ENCODE measurements around the gene MINDY4B. TPM values are rescaled to one million over a fixed set of nuclear protein-coding genes. Genes with fewer than 3 reads are reported as not detected.
A peak's percentile ranks its signal among the peaks of the same experiment; 100 is the strongest.

Gene MINDY4B
- total and polyA plus RNA-seq, 7 experiments from 2014 or later: not detected

DNA sequence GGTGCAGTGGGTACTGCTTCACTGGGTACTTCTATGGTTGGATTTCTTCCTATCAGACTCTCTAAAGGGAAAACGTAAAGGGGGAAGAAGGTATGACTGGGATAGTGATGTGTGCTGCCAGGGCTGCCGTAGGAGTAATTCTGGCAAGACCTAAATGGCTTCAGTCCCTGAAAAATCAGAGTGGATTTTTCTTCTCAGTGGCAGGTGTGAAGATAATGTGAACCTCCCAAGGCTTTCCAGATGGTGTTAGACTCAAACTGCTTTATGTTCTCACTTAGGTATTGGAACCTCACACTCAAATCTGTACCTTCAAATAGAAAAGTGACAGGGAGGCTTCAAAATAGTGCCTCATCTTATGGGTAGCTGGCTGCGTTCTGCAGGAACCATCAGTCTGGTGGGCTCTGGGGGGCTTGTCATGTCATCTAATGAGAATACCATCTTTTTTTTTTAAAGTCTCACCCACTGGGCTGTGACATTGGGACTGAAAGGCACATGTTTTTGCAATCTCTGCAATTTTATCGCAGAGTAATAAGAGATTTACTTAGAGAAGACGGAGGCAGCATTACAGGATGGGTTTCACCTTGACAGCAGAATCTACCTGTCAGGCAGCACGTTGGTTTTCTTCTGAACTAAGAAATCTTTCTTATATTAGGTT, 28.5 kb downstream of the MINDY4B start:
- H3K27me3 ChIP-seq (ENCODE audit: control insufficient read depth in 2 of 2, insufficient read depth in 2 of 2, low read length in 2 of 2): no peaks in the 10 kb centered on the region
- no peaks in the 10 kb centered on the region for H3K4me1 ChIP-seq (ENCODE audit: control insufficient read depth in 2 of 2, insufficient read depth in 2 of 2, low read length in 2 of 2)
- H3K4me3 ChIP-seq (ENCODE audit: low read length): no peak overlapping the region
- ChIA-PET CTCF (no interaction called here), POLR2A (no interaction called here)
- no peak overlapping the region for H3K27ac Mint-ChIP-seq
- no peak overlapping the region for H3K27ac ChIP-seq (ENCODE audit: low read depth, low read length)
- ATAC-seq: no peak
- peaks cover 0 to 4% (median 0%) of the 10 kb centered on the region in 5 donors for H3K27me3 Mint-ChIP-seq
- no peaks in the 10 kb centered on the region for H3K9me3 Mint-ChIP-seq
- H3K36me3 Mint-ChIP-seq: no peaks in the 10 kb centered on the region
- H3K9me3 ChIP-seq (ENCODE audit: control insufficient read depth in 2 of 3, low read length in 3 of 3): no peaks in the 10 kb centered on the region
- no peaks in the 10 kb centered on the region for H3K36me3 ChIP-seq (ENCODE audit: control insufficient read depth in 2 of 3, insufficient read depth in 3 of 3, low read length in 3 of 3)
- no peaks in the 10 kb centered on the region for H3K4me1 Mint-ChIP-seq
- intact Hi-C loops (cut with micrococcal nuclease): no loop called here
- H3K4me3 Mint-ChIP-seq: no peak overlapping the region
- no peak for DNase-seq

DNA sequence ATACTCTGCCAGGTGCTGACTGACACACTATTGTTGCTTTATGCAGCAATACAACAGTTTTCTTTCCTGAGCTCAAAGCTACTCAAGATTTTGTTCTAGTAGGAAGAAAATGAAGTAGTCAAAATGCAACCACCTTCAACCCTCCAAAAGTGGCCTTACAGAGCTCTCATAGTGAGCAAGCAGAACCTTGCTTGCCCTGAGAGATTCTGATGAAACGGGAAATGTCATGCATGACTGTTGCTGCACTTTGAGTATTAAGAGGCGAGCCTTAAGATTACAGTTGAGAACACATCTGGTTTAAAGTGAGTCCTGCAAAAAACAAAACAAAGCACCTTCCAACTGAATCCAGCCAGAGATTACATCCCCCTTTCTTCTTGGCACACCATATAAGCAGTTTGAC, 29.7 kb downstream of the MINDY4B start:
- Histone ChIP-seq H3K27ac (ENCODE audit: low read depth, low read length) (no peak overlapping the region), H3K4me3 (ENCODE audit: low read length) (no peak overlapping the region), H3K4me1 (ENCODE audit: control insufficient read depth in 2 of 2, insufficient read depth in 2 of 2, low read length in 2 of 2) (no peaks in the 10 kb centered on the region), H3K9me3 (ENCODE audit: control insufficient read depth in 2 of 3, low read length in 3 of 3) (no peaks in the 10 kb centered on the region), H3K27me3 (ENCODE audit: control insufficient read depth in 2 of 2, insufficient read depth in 2 of 2, low read length in 2 of 2) (no peaks in the 10 kb centered on the region), H3K36me3 (ENCODE audit: control insufficient read depth in 2 of 3, insufficient read depth in 3 of 3, low read length in 3 of 3) (no peaks in the 10 kb centered on the region)
- H3K27me3 Mint-ChIP-seq: no peaks in the 10 kb centered on the region
- intact Hi-C loops (cut with micrococcal nuclease): no loop called here
- ChIA-PET POLR2A (no interaction called here), CTCF (no interaction called here)
- DNase-seq (no peak), ATAC-seq (no peak)
- no peak overlapping the region for H3K27ac Mint-ChIP-seq
- H3K4me1 Mint-ChIP-seq: no peaks in the 10 kb centered on the region
- H3K4me3 Mint-ChIP-seq: no peak overlapping the region
- no peaks in the 10 kb centered on the region for H3K9me3 Mint-ChIP-seq
- no peaks in the 10 kb centered on the region for H3K36me3 Mint-ChIP-seq

DNA sequence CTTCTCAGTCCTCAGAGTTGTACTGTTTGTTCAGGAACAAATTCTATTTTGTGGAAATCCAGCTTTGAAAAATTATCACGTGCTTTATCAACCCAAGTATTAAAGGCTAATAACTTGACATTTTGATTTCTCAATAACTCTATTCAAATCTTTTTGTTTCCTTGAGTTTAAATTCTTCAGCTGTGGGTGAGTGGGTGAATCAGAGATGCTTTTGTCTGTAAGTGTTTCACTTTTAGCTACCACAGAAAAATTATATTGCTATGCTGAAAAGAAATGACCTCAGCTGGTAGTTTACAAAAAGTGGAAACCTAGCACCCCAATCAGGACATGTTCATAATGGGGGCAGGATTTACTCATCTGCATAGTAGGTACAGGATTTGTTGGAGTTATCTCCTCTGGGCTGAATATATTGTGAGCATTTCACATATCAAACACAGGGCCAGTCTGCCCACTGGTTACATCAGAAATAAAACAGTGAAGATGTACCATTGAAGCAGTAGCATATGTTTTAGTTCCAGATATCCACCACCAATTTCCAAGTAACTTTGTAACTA, 30.5 kb downstream of the MINDY4B start:
- Mint-ChIP-seq H3K9me3 (no peaks in the 10 kb centered on the region), H3K27me3 (no peaks in the 10 kb centered on the region), H3K27ac (no peak overlapping the region), H3K4me3 (no peak overlapping the region), H3K4me1 (no peaks in the 10 kb centered on the region), H3K36me3 (no peaks in the 10 kb centered on the region)
- Histone ChIP-seq H3K36me3 (ENCODE audit: control insufficient read depth in 2 of 3, insufficient read depth in 3 of 3, low read length in 3 of 3) (no peaks in the 10 kb centered on the region), H3K27ac (ENCODE audit: low read depth, low read length) (no peak overlapping the region), H3K4me1 (ENCODE audit: control insufficient read depth in 2 of 2, insufficient read depth in 2 of 2, low read length in 2 of 2) (no peaks in the 10 kb centered on the region), H3K4me3 (ENCODE audit: low read length) (no peak overlapping the region), H3K27me3 (ENCODE audit: control insufficient read depth in 2 of 2, insufficient read depth in 2 of 2, low read length in 2 of 2) (no peaks in the 10 kb centered on the region), H3K9me3 (ENCODE audit: control insufficient read depth in 2 of 3, low read length in 3 of 3) (no peaks in the 10 kb centered on the region)
- DNase-seq (no peak), ATAC-seq (no peak)
- CTCF ChIA-PET: interaction anchor here (0.7 kb wide), 1 partner anchor 566 kb away, joined by 3 read pairs; no protein-coding TSS in a partner anchor
- POLR2A ChIA-PET: no interaction called here
- intact Hi-C loops (cut with micrococcal nuclease): no loop called here

DNA sequence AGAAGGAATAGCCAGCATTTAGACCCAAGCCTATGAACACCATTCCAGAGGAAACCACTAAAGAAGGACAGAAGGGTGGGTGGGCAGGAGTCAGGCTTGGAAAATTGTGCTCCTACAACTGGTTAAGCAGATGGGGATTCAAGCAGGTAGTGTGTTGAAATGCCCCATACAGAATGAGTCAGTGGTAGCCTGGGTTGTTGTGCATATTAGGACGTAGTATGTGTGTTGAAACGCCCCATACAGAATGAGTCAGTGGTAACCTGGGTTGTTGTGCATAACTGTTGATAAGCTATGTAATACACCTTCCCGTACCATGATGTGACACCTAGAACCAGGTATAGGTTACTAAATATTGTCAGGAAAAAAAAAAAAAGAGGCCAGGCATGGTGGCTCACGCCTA, 34.0 kb downstream of the MINDY4B start:
- H3K36me3 Mint-ChIP-seq: no peaks in the 10 kb centered on the region
- intact Hi-C loops (cut with micrococcal nuclease): no loop called here
- H3K4me1 ChIP-seq (ENCODE audit: control insufficient read depth in 2 of 2, insufficient read depth in 2 of 2, low read length in 2 of 2): no peaks in the 10 kb centered on the region
- H3K27me3 Mint-ChIP-seq: peaks cover 3 to 16% (median 11%) of the 10 kb centered on the region in 5 donors
- H3K4me3 Mint-ChIP-seq: no peak overlapping the region
- no peaks in the 10 kb centered on the region for H3K27me3 ChIP-seq (ENCODE audit: control insufficient read depth in 2 of 2, insufficient read depth in 2 of 2, low read length in 2 of 2)
- no peak overlapping the region for H3K4me3 ChIP-seq (ENCODE audit: low read length)
- no peaks in the 10 kb centered on the region for H3K36me3 ChIP-seq (ENCODE audit: control insufficient read depth in 2 of 3, insufficient read depth in 3 of 3, low read length in 3 of 3)
- no peaks in the 10 kb centered on the region for H3K4me1 Mint-ChIP-seq
- peak; percentile 37 for ATAC-seq
- ChIA-PET CTCF (no interaction called here), POLR2A (no interaction called here)
- no peaks in the 10 kb centered on the region for H3K9me3 Mint-ChIP-seq
- no peaks in the 10 kb centered on the region for H3K9me3 ChIP-seq (ENCODE audit: control insufficient read depth in 2 of 3, low read length in 3 of 3)
- no peak overlapping the region for H3K27ac Mint-ChIP-seq
- DNase-seq: no peak
- no peak overlapping the region for H3K27ac ChIP-seq (ENCODE audit: low read depth, low read length)

DNA sequence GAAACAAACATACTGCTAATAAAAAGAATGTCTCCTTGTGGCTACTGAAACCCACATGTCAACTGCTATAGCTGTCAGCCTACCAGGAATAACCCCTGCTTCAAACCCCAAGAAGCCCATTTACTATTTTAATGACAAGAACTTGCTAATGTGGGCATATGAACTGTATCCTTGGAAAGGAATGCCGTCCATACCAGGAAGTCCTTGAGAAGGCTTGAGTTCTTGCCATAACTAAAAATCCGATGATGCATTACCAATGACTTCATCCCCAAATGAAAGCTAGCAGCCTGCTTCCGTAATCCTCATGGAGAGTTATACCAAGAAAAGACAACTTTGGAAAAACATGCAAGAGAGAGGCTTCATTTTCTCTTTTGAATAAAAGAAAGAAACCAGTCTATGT, 34.8 kb downstream of the MINDY4B start:
- H3K4me1 ChIP-seq (ENCODE audit: control insufficient read depth in 2 of 2, insufficient read depth in 2 of 2, low read length in 2 of 2): no peaks in the 10 kb centered on the region
- Mint-ChIP-seq H3K9me3 (peaks cover 0 to under 1% (median 0%) of the 10 kb centered on the region in 11 donors), H3K27ac (no peak overlapping the region), H3K36me3 (no peaks in the 10 kb centered on the region), H3K4me1 (peaks cover 0 to 3% (median 0%) of the 10 kb centered on the region in 7 donors), H3K27me3 (peaks cover 4 to 17% (median 12%) of the 10 kb centered on the region in 5 donors), H3K4me3 (no peak overlapping the region)
- H3K27me3 ChIP-seq (ENCODE audit: control insufficient read depth in 2 of 2, insufficient read depth in 2 of 2, low read length in 2 of 2): no peaks in the 10 kb centered on the region
- H3K27ac ChIP-seq (ENCODE audit: low read depth, low read length): no peak overlapping the region
- POLR2A ChIA-PET: no interaction called here
- intact Hi-C loops (cut with micrococcal nuclease): no loop called here
- CTCF ChIA-PET: no interaction called here
- DNase-seq (no peak), ATAC-seq (no peak)
- H3K4me3 ChIP-seq (ENCODE audit: low read length): no peak overlapping the region
- H3K9me3 ChIP-seq (ENCODE audit: control insufficient read depth in 2 of 3, low read length in 3 of 3): no peaks in the 10 kb centered on the region
- no peaks in the 10 kb centered on the region for H3K36me3 ChIP-seq (ENCODE audit: control insufficient read depth in 2 of 3, insufficient read depth in 3 of 3, low read length in 3 of 3)

DNA sequence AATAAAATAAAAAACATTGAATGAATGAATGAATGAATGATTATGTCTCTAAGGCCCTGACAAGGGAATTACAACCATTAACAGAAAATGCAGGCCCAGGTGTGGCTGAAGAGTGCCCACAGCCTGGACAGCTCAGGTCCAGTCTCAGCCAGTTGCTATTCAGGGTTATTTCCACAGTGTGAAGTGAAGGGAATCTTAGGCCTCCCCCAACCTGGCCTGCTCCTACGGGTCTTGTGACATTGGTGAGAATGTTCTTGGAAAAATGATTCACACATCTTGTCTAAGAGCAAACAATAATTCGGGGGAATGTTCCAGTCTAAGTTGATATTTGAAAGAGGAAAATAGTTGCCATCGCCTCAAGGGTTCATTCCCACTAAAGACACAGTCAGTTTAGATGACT, 37.0 kb downstream of the MINDY4B start:
- H3K27me3 Mint-ChIP-seq: peaks cover 8 to 17% (median 12%) of the 10 kb centered on the region in 5 donors
- no peaks in the 10 kb centered on the region for H3K4me1 ChIP-seq (ENCODE audit: control insufficient read depth in 2 of 2, insufficient read depth in 2 of 2, low read length in 2 of 2)
- no peaks in the 10 kb centered on the region for H3K9me3 ChIP-seq (ENCODE audit: control insufficient read depth in 2 of 3, low read length in 3 of 3)
- H3K36me3 Mint-ChIP-seq: no peaks in the 10 kb centered on the region
- no peaks in the 10 kb centered on the region for H3K27me3 ChIP-seq (ENCODE audit: control insufficient read depth in 2 of 2, insufficient read depth in 2 of 2, low read length in 2 of 2)
- H3K4me3 Mint-ChIP-seq: no peak overlapping the region
- ATAC-seq (no peak), DNase-seq (no peak)
- POLR2A ChIA-PET: no interaction called here
- no peak overlapping the region for H3K27ac Mint-ChIP-seq
- H3K9me3 Mint-ChIP-seq: peaks cover 0 to 3% (median 0%) of the 10 kb centered on the region in 11 donors
- H3K27ac ChIP-seq (ENCODE audit: low read depth, low read length): no peak overlapping the region
- no peaks in the 10 kb centered on the region for H3K36me3 ChIP-seq (ENCODE audit: control insufficient read depth in 2 of 3, insufficient read depth in 3 of 3, low read length in 3 of 3)
- intact Hi-C loops (cut with micrococcal nuclease): loop anchor here (5.0 to 10.0 kb wide), 2 partner anchors 233 to 321 kb away; partner anchors contain the start of genes EIF2A (in 1 of the 2) and SERP1 (in 1 of the 2)
- H3K4me3 ChIP-seq (ENCODE audit: low read length): no peak overlapping the region
- CTCF ChIA-PET: no interaction called here
- peaks cover 0 to 7% (median 4%) of the 10 kb centered on the region in 7 donors for H3K4me1 Mint-ChIP-seq

DNA sequence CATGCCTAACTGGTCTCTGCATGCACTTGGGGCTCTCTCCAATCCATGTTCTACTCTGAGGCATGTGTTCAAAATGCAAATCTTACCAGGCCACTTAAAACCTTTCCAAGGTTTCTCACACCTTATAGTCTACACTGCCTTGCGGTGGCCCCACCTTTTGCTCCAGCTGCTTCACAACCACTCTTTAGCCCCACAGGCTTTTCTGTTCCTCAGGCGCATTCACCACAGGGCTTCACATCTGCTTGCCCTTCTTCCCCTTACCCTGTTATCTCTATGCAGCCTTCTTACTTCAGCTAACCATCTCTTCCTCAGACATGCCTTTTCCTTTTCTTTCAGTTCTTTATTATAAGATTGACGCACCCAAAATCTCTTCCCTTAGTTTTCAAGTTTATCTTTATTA, 37.8 kb downstream of the MINDY4B start:
- Histone ChIP-seq H3K36me3 (ENCODE audit: control insufficient read depth in 2 of 3, insufficient read depth in 3 of 3, low read length in 3 of 3) (no peaks in the 10 kb centered on the region), H3K4me3 (ENCODE audit: low read length) (no peak overlapping the region), H3K27me3 (ENCODE audit: control insufficient read depth in 2 of 2, insufficient read depth in 2 of 2, low read length in 2 of 2) (no peaks in the 10 kb centered on the region), H3K4me1 (ENCODE audit: control insufficient read depth in 2 of 2, insufficient read depth in 2 of 2, low read length in 2 of 2) (no peaks in the 10 kb centered on the region), H3K9me3 (ENCODE audit: control insufficient read depth in 2 of 3, low read length in 3 of 3) (no peaks in the 10 kb centered on the region), H3K27ac (ENCODE audit: low read depth, low read length) (no peak overlapping the region)
- Mint-ChIP-seq H3K27me3 (peaks cover 8 to 17% (median 12%) of the 10 kb centered on the region in 5 donors), H3K4me3 (no peak overlapping the region), H3K9me3 (peaks cover 0 to 3% (median 0%) of the 10 kb centered on the region in 11 donors), H3K36me3 (no peaks in the 10 kb centered on the region), H3K4me1 (peaks cover 0 to 7% (median 4%) of the 10 kb centered on the region in 7 donors), H3K27ac (no peak overlapping the region)
- ATAC-seq (no peak), DNase-seq (no peak)
- POLR2A ChIA-PET: no interaction called here
- intact Hi-C loops (cut with micrococcal nuclease): loop anchor here (5.0 to 10.0 kb wide), 2 partner anchors 233 to 320 kb away; partner anchors contain the start of genes EIF2A (in 1 of the 2) and SERP1 (in 1 of the 2)
- CTCF ChIA-PET: no interaction called here

Measured in naive thymus-derived CD4-positive, alpha-beta T cell (primary cell).